Epidermal melanocyte (primary cell): ENCODE measurements around the gene MTCP1.

Experiments
- DNase-seq: peaks from one replicate; pipeline ENCODE4 v3.0.0; 2011; ENCODE audit warnings: low spot score; ENCODE audit not compliant: insufficient read length

Gene MTCP1, protein sequence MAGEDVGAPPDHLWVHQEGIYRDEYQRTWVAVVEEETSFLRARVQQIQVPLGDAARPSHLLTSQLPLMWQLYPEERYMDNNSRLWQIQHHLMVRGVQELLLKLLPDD

DNA sequence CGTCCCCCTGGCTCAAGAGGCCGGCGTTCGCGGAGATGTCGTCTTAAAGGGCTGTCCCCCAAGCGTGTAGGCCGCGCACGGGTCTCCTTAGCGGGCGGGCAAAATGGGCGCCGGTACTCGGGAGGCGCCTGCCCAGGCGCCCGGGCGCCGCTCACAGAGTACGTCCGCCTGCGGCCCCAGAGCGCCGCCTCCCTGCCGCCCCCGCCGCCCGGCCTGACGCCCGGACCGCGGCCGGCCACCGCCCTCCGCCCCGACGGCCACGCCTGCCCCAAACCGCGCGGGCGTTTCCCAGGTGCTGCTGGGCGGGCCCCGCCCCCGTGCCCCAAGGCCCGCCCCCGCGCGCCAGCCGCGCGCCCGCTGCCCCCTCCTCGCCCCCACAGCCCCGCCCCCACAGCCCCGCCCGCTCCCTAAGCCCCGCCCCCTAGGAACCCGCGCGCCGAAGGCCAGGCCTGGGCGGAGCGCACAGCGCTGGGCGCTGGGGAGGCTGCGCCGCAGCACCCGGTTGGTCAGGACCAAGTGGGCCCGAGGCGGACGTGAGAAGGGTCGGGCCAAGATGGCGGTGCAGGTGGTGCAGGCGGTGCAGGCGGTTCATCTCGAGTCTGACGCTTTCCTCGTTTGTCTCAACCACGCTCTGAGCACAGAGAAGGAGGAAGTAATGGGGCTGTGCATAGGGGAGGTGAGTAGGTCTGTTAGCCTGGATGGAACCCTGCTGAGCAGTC, at the start of gene MTCP1, which contains the start of the genes BRCC3 and CMC4:
TSS of gene MTCP1 (minus strand) at position 162 of the 719 bp plus-strand sequence. CDS start 5,126 bp downstream, outside the sequence.
TSS of gene BRCC3 (plus strand) at position 534 of the 719 bp plus-strand sequence. CDS start at position 554, 20 bp downstream.
TSS of gene CMC4 (minus strand) at position 162 of the 719 bp plus-strand sequence. CDS start 7,113 bp downstream, outside the sequence.
- peak; percentile 69 for DNase-seq

DNA sequence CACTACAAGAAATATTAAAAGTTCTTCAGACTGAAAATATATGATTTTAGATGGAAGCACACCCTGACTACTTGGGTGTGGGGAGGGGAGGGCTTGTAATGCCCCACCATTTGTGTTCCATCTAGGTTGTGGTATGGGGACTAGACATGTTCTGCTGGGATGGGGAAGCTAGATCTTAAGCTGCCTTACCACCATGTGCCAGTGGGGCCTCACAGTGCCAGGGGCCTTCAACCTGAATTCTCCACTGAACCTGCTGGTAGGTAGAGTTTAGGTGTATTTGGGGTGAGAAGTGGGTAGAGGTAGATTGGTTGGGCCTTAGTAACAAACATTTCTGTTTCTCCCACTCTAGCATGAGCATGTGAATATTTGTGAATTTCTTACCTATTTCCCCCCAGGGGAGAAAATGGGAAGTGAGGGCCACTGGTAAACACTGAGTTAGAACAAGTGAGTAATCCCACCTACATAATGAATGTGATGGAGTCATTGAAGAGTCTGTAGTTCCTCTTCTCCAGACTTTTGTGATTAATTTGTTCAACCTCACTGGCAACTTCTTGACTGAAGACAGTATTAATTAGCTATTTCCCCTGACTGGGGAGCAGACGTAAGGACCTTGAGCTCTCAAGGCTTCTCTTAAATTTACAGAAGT, 44.4 kb upstream of the MTCP1 start:
- no peak for DNase-seq

DNA sequence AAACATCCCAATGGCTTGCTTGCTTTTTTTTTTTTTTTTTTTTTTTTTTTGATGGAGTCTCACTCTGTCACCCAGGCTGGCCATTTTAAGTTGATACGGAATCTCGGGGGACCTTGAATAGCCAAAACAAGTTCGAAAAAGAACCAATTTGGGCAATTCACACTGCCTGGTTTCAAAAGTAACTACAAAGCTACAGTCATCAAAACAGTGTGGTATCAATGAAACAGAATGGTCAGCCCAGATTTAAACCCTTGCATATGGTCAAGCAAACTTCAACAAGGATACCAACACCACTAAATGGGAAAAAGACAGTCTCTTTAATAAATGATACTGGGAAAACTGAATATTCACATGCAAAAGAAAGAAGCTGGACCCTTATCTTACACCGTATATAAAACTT, 42.2 kb upstream of the MTCP1 start:
- no peak for DNase-seq

DNA sequence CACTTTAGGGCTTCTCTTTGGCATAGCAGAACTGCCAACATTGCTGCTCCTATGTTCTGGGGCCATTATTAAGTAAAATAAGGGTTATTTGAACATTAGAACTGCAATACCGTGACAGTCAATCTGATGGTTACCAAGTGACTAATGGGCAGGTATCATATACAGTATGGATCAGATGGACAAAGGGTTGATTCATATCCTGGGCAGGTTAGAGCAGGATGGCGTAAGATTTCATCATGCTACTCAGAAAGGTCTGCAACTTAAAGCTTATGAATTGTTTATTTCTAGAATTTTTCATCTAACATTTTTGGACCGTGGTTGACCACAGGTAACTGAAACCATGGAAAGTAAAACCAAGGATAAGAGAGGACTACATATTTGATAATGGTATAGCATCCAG, 41.2 kb upstream of the MTCP1 start:
- DNase-seq = no peak

DNA sequence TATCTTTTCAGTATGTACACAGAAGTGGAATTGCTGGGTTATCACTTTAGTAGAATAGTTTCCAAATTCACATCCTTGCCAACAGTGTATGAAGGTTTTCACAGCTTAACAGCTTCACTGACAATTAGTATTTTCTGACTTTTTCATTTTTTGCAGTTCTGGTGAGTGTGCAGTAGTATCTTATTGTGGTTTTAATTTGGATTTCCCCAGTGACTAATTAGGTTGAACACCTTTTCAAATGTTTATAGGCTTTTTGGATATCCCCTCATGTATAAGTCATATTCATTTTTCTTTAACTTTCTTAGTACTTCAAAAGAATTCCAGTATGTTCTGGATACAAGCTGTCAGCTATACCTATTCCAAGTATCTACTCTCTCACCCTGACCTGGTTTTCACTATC, 37.5 kb upstream of the MTCP1 start:
- DNase-seq = no peak

DNA sequence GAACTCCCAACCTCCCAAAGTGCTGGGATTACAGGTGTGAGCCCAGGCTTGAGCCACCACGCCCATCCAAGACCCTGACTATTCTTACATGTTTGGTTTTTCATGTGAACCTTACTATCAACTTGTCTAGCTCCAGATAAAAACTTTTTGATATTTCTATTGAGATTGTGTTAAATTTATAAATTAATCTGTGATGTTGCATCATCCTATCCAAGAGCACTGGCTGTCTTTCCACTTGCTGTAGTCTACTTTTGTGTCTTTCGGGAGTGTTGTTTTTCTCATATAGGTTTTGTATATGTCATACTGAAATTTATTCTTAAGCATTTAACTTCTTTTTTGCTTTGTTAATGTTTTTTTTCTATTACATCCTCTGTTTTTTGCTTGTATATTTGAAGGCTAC, 35.0 kb upstream of the MTCP1 start:
- no peak for DNase-seq

DNA sequence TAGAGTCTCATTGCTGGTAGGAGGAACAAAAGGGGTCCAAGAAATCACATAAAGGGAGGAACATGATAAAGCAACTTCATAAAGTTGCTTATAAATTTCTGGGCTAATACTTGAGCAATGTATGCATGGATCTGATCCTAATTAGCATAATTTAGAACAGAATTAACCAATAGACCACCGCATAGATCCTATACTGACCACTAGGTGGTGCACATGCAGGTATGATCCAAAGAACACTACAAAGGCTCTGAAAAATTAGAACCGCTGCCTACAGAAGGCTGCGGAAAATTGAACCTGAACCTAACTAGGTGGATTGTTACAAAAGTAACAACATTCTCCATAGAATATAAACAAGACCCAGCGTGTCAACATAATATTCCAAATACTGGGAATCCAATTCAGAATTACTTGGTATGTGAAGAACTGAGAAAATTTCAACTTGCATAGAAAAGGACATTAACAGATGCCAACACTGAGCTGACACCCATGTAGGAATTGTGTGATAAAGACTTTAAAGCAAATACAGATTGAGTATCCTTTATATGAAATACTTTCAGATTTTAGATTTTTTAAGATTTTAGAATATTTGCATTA, 23.6 kb upstream of the MTCP1 start:
- no peak for DNase-seq

DNA sequence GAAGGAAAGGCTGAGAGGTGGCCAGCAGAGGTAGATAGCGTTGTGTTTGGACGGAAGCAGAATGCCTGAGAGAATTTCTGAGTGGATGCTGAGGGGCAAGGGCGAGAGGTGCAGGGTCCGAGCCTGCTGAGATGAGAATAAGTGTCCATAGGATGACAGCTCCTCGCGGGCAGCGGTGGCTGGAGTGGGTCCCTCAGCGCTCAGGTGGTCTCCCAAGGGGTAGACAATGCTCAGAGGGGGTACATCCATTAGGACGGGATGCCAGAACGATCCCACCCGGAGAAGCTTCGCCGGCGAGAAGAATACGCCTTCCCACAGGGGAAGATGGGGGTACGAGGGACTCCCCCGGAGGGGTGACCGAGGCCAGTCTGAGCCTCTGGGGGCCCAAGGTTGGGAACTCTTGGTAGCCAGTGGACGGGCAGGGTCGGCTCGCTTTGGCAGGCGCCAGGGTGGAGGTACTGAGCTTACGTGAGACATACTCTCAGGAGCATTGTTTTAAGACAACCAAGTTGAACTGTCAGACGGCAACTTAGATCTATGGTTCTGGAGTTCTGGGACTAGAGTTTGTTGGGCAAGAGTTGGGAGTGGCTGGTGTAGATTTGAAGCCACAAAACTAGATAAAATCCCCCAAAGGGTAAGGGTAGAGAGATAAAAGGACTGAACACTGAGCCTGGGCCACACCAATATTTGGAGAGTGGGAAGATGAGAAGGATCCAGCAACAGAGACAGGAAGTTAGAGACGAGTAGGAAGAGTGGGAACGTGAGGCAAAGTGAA, 16.2 kb upstream of the MTCP1 start:
- DNase-seq = no peak

DNA sequence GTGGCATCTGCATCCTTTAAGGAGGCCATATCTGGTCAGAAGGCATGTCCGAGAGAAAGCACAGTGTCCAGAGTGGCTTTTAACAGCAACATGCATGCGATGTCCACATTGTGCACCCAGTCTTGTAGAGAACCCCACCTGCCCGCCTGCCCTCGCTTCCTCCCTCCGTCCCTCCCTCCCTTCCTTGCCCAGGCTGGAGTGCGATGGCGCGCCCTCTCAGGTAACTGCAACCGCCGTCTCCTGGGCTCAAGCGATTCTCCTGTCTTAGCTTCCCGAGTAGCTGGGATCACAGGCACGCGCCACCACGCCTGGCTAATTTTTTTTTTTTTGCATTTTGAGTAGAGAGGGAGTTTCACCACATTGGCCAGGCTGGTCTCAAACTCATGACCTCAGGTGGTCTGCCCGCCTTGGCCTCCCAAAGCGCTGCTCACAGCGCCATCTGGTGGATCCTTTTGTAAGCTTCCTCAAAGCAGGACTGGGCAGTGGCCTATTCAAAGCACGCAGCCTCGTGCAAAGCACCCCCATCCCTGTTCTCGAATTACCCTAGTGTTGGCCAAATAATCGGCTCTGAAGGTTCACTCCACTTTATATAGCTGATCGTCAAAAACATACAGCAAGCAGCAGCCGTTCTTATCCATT, 15.4 kb upstream of the MTCP1 start:
- DNase-seq = no peak

DNA sequence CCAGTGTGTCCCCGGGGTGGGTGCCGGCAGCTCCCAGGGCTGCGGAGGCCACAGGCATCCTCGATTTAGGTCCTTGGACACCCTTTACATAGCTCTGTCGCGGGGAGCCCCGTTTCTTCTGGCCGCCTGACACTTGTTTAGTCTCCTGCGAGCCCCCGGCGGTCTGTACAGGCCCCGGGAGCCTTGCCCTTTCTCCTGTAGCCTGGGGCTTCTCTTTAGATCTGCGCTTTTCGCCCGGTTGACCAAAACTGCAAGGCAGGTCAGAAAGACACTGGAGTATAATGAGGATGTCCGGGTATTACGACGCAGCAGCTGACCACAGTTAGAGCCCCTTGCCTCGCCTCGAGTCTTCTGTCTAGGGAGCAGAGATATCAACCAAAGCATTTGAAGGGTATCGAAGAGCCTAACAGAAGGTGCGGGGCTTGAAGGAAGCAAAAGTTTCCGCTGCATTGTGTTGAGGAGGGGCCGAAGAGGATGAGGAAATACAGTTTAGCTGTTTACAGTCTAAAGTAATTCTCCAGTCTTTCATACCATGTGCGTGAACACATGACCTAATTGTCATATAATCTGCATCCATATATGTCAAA, 851 bp upstream of the MTCP1 start:
- DNase-seq = no peak

DNA sequence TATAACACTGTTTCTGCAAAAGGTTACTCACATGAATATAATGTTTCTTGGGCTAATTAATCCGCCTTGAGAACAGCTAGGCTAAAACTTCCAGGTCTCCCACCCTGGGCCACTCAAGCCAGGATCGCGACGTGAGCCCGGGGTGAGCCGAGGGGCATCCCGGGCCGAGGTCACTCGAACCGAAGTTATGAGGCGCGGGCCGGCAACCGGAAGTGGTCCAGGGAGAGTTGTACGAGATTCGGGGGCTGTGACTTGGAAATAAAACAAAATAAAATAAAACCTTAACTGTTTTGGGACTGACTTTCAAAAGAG, 317 bp downstream of the MTCP1 start:
- DNase-seq = no peak

DNA sequence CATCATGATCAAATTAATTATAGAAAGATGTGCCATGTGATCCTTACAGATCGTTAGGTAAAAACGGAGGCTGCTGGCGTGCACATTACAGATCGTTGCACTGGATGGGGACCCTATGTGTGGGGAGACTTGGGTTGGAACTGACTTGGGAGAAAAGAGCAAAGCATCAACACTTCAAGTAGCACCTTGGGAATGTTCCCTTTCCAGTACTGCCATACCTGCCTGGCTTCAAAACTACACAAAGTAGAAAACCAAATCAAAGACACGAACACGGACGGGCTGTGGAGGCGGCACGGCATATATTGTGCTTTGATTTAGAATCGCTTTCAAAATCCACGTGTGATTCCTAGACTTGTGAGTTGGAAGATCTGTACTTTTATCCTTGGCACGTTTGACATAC, 898 bp downstream of the MTCP1 start:
- DNase-seq = no peak

DNA sequence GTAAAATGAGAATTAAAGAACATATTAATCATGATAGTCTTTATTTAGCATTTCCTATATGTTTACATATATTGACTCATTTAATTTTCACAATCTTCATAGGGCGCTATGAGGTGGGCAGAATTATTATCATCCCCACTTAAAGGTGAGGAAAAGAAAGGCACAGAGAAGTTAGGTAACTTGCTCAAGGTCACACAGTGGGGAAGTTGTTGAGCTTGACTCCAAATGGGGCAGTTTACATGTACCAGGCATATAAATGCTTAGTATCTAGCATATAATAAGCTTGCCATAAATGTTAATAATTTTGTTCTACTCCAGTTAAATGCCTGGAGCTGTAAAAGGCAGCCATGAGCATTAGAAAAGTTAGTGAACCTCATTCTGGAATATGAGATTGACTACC, 1.5 kb downstream of the MTCP1 start:
- DNase-seq = no peak

DNA sequence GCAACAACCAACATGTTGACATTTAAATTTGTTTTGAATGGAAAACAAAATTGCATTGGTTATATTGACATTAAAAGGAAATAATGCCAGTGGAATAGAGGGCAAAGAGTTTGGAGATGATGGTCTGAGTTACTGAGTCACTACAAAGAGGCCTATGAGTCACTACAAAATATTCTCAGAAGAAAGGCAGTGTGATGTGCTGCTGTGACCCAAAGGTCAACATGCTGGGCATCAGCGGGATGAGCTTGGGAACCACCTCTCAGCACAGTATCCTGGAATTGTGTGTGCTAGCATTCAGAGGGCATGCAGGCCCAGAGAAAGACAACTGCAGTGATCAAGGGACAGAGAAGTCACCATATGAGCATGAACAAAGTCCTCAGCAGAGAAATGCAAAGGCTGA, 2.8 kb downstream of the MTCP1 start:
- no peak for DNase-seq

DNA sequence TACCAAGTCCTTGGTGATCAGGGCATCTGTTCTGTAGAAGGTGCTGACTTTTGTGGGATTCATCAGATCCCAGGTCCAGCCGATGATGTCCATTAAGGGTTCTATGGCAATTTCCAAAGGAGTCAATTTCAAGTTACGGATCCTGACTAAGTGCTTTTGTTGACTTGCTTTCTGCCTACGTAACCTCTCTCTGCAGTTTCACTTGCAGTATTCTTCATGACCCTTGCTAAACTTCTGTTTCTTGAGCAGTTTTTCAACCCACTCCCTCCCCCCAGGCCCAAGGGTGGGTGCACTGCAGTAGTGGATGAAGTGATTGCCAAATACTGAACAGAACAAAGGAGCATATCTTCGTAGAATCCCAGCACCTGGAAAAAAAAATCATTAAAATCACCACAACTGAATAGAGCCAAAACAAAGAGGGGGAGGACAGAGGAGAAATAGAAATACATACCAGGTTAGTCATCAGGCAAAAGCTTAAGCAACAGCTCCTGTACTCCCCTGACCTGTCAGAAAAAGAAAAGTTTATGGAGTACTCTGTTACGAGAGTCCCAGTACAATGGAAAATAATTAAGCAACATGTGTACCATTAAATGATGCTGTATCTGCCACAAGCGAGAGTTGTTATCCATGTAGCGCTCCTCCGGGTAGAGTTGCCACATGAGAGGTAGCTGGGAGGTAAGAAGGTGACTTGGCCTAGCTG, 5.8 kb downstream of the MTCP1 start:
- no peak for DNase-seq

DNA sequence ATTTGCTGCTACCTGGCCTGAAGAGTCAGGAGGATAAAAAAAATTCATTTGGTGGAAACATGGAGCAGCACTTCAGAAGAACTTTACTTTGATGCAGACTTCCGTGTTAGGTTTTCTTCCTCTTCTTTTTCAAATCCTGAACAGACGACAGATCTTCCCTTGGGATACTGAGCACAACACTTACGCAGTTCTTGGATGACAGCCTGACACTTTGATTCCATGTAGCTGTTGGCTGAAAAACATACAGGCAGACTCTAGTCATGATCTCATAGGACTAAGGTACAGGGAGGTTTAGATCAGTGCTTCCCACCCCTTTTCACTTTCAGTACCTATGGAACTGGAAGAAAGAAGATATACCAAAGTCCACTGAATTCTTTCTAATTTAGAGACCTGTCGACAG, 9.2 kb downstream of the MTCP1 start:
- DNase-seq = no peak

DNA sequence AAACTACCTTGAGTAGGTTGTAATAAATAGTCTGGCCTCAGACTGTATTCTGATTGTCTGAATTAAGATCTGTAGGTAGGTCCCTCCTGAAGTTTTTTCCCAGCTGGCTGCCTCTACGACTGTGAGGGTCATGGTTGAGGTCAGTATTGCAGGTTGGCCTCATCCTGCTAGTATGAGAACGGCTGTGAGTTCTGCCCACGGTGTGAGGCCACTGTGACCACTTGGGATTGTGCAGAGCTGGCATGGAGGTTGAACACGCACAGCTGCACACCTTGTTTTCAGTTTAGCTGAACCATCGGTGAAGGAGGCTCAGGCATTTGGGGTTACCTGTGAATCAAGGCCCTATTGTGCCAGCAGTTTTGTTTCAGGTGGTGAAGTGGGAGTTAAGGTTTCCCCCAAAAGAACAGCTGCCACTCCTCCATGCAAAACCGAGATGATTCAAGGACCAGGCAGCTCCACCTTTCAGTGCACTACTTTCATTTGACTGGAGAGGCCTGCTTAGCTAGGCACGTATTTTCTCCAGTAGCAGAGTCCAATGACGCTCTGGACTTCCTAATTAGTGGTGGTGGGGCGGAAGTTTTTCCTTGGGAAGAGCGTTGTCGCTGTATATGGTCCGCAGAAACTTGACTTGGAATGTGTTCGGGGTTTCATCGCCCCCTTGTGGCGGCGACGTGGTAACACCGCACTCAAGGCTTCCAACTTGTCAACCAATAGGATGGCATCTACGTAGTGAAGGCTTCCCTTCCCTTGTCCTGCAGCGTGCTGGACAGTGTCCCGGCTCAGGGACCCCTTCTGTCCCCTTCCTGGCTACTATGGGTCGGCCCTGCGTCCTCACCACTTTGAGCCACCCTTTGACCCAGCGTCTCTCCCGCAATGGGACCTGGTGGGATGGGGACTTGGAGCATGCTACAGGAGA, 13.8 kb downstream of the MTCP1 start:
- DNase-seq = peak; percentile 30

DNA sequence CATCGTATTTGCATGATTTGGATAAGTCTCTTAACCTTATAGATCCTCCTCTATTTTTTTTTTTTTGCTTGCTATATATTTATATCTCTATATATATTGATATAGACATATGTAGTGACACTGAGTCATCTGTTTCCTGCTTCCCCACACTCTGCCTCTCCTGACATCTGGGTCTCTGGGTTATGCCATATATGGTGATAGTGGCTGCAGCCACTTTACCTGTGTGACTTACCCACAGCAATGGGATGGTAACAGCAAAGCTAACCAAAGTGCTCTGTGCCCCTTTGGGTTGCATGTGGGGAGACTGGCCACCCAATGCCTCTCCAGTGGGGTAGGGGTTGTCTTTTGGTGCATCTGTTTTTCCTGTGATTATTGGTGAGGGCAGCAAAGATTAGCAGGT, 14.5 kb downstream of the MTCP1 start:
- no peak for DNase-seq

DNA sequence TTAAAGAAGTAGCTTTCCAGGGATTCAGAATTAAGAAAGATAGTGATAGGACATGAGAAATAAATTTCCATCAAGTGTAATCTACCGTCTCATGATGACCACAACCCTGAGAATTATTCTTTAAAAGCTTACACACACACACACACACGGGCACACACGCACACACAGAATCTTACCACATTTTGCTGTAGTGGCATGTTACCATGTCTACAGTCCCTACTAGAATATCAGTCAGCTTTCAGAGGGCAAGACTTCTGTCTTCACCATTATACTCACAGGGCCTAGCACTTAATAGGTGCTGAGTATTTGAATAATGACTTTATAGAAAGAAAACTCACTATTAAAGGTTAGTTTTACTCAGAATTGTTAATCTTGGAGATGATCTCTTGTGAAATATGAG, 15.4 kb downstream of the MTCP1 start:
- no peak for DNase-seq
